ENCODE measurements around the gene FOXP3.

Gene FOXP3

GRCh38 chrX:49266523-49267445 is 2.3 kb upstream of the FOXP3 start:
- TF ChIP-seq CTCF (IDR thresholded peaks at IDR 0.05; ENCODE audit: extremely low read depth, missing control alignments): no peak
- no peak for DNase-seq (ENCODE audit: low spot score)

- DNase-seq (ENCODE audit: low spot score): no peak
- no peak for TF ChIP-seq CTCF (IDR thresholded peaks at IDR 0.05; ENCODE audit: extremely low read depth, missing control alignments)
Observed at GRCh38 chrX:49263631-49264030, 879 bp downstream of the FOXP3 start.

- DNase-seq (ENCODE audit: low spot score): no peak
- TF ChIP-seq CTCF (IDR thresholded peaks at IDR 0.05; ENCODE audit: extremely low read depth, missing control alignments): no peak
Observed at GRCh38 chrX:49262603-49263002, 1.9 kb downstream of the FOXP3 start.

- no peak for DNase-seq (ENCODE audit: low spot score)
- TF ChIP-seq CTCF (IDR thresholded peaks at IDR 0.05; ENCODE audit: extremely low read depth, missing control alignments): no peak
Observed at GRCh38 chrX:49260221-49260985, 4.1 kb downstream of the FOXP3 start.

GRCh38 chrX:49258749-49259124 is 5.8 kb downstream of the FOXP3 start:
- no peak for DNase-seq (ENCODE audit: low spot score)
- no peak for TF ChIP-seq CTCF (IDR thresholded peaks at IDR 0.05; ENCODE audit: extremely low read depth, missing control alignments)

- no peak for TF ChIP-seq CTCF (IDR thresholded peaks at IDR 0.05; ENCODE audit: extremely low read depth, missing control alignments)
- DNase-seq (ENCODE audit: low spot score): no peak
Observed at GRCh38 chrX:49257846-49258748, 6.4 kb downstream of the FOXP3 start.
